Esophagus muscularis mucosa (tissue), 4 donors: ENCODE results near the gene CAMK2A.

Source experiments
- CTCF ChIP-seq, 3 experiments: fragments of 200-600 bp in 2 of 3; fragments of 450-650 bp in 1 of 3; sonication (generic) in 2 of 3; IDR thresholded peaks; one replicate each; pipeline ENCODE4 v1.5.1; 2017 to 2019; ENCODE audit warnings: antibody characterized with exemption in 3 of 3, mild to moderate bottlenecking in 2 of 3, moderate library complexity in 1 of 3
- EP300 ChIP-seq: sonication (generic); formaldehyde crosslinking; IDR thresholded peaks from one replicate; pipeline ENCODE4 v1.6.1; 2017; ENCODE audit warnings: antibody characterized with exemption
- POLR2AphosphoS5 ChIP-seq, 2 donors: sonication (generic); formaldehyde crosslinking; IDR thresholded peaks; one replicate each; pipeline ENCODE4 v1.6.1; 2017; ENCODE audit warnings: antibody characterized with exemption in 2 of 2

- no peak for TF ChIP-seq EP300
- TF ChIP-seq POLR2AphosphoS5 (IDR thresholded peaks at IDR 0.05), result no peak
- TF ChIP-seq CTCF (IDR thresholded peaks at IDR 0.05), result no peak
Observed at GRCh38 chr5:150258130-150258529, 31.4 kb downstream of the CAMK2A start.
